A204.1 (cell line): ENCODE data around the gene HSPA1A.
"Not testable (repeated sequence)": the region's sequence is repeated elsewhere in the genome, so short reads cannot be mapped to it uniquely, and the experiment has no call there.

Source experiments
- FAIRE-seq: peaks from 2 replicates; lab custom pipeline; 2012; peaks lifted over from hg19 to GRCh38; lab: Jason Lieb, UNC

The HSPA1A gene

GRCh38 chr6:31811645-31812044 is 3.7 kb upstream of the HSPA1A start:
- FAIRE-seq = no peak

- FAIRE-seq = no peak
These were observed 1.9 kb upstream of the HSPA1A start for GRCh38 chr6:31813465-31813849.

- peak; percentile 46 for FAIRE-seq
These were observed 692 bp upstream of the HSPA1A start for GRCh38 chr6:31814677-31815024.

- not testable (repeated sequence) for FAIRE-seq
These were observed 2.0 kb downstream of the HSPA1A start for GRCh38 chr6:31817133-31817928.

GRCh38 chr6:31817929-31818511 is 2.7 kb downstream of the HSPA1A start:
- not testable (repeated sequence) for FAIRE-seq

GRCh38 chr6:31819871-31820299 is 4.5 kb downstream of the HSPA1A start:
- no peak for FAIRE-seq

- not testable (repeated sequence) for FAIRE-seq
These were observed 5.1 kb downstream of the HSPA1A start for GRCh38 chr6:31820399-31820798.

- FAIRE-seq = no peak
These were observed 6.1 kb downstream of the HSPA1A start for GRCh38 chr6:31821301-31822035.

GRCh38 chr6:31822036-31822821 is 6.9 kb downstream of the HSPA1A start:
- FAIRE-seq = no peak

- not testable (repeated sequence) for FAIRE-seq
These were observed 8.4 kb downstream of the HSPA1A start for GRCh38 chr6:31823592-31824196.

GRCh38 chr6:31825553-31825952 is 10.2 kb downstream of the HSPA1A start:
- no peak for FAIRE-seq

- FAIRE-seq = no peak
These were observed 11.5 kb downstream of the HSPA1A start for GRCh38 chr6:31826793-31827285.

- FAIRE-seq = peak; percentile 97
These were observed 12.1 kb downstream of the HSPA1A start, which contains the start of gene HSPA1B for GRCh38 chr6:31827286-31828079. Gene HSPA1B, plus strand, starts transcription at chr6:31827738. Its CDS starts 213 bp downstream, at chr6:31827951.

GRCh38 chr6:31829633-31830283 is 14.4 kb downstream of the HSPA1A start:
- FAIRE-seq = peak; percentile 80

GRCh38 chr6:31830886-31831335 is 15.6 kb downstream of the HSPA1A start:
- no peak for FAIRE-seq

GRCh38 chr6:31831350-31832215 is 16.2 kb downstream of the HSPA1A start:
- no peak for FAIRE-seq

GRCh38 chr6:31834367-31835250 is 19.3 kb downstream of the HSPA1A start:
- FAIRE-seq = peak; percentile 60

- no peak for FAIRE-seq
These were observed 20.7 kb downstream of the HSPA1A start for GRCh38 chr6:31836047-31836473.
